Adrenal gland (tissue), 12 donors: Measurements from ENCODE around the gene TMEM81. TPM values are rescaled to one million over a fixed set of nuclear protein-coding genes. Genes with fewer than 3 reads are reported as not detected.

ENCODE experiments used
- DNase-seq, 7 donors: peaks; one replicate each; pipeline ENCODE4 v3.0.0-alpha.2; 2019 to 2020
- H3K27ac ChIP-seq, 5 donors: fragments of 200-600 bp; sonication (generic) in 4 of 5; 1 replicate in 3 of 5; 2 replicates in 2 of 5; pipeline versions ENCODE4 v1.5.1 to v1.8.0; 2016 to 2020; ENCODE audit warnings: mild to moderate bottlenecking in 1 of 5
- H3K27me3 ChIP-seq: fragments of 200-600 bp; 2 replicates; pipeline ENCODE4 v1.8.0; 2021
- H3K36me3 ChIP-seq, 2 donors: fragments of 200-600 bp; replicated peaks in 1 of 2; 1 replicate in 1 of 2; 2 replicates in 1 of 2; pipeline versions ENCODE4 v1.5.1 to v1.8.0; 2018 to 2022
- H3K4me1 ChIP-seq, 2 donors: fragments of 200-600 bp; replicated peaks in 1 of 2; 1 replicate in 1 of 2; 2 replicates in 1 of 2; pipeline versions ENCODE4 v1.5.1 to v1.8.0; 2018 to 2021
- H3K4me3 ChIP-seq, 4 donors: fragments of 200-600 bp; sonication (generic) in 3 of 4; one replicate each; pipeline ENCODE4 v1.5.1; 2016 to 2018
- H3K9me3 ChIP-seq, 3 donors: fragments of 200-600 bp; sonication (generic) in 1 of 3; replicated peaks in 1 of 3; 1 replicate in 2 of 3; 2 replicates in 1 of 3; pipeline versions ENCODE4 v1.5.1 to v1.8.0; 2016 to 2021
- POLR2A ChIP-seq, 2 donors: fragments of 450-650 bp; IDR thresholded peaks; one replicate each; pipeline ENCODE4 v1.6.1; 2017; ENCODE audit warnings: antibody characterized with exemption in 2 of 2, mild to moderate bottlenecking in 2 of 2, moderate library complexity in 1 of 2
- WGBS, 4 donors: extraction: QIAGEN DNeasy Blood & Tissue Kit in 2 of 4; methylation state at CpG; one replicate each; pipeline versions ENCODE4 v1.1.5 to v1.1.7; 2013 to 2017; 5-methylcytosine and 5-hydroxymethylcytosine counted together
- intact Hi-C, 2 donors: fragments of 100-400 bp; cut with DNase I; formaldehyde crosslinking; loops; one replicate each; pipeline versions ENCODE4 v1.14.1 to v1.15.0; 2022 to 2023
- polyA plus RNA-seq, 3 donors: library from polyadenylated mRNA; stranded (reverse); fragments of 200-250 nt in 2 of 3; fragments of 350-450 nt in 1 of 3; fragmentation: Illumina TruSeq in 1 of 3; extraction: RNeasy Lipid Tissue Mini Kit (QIAGEN cat#74804) in 1 of 3; gene quantifications; one replicate each; pipeline ENCODE4 v1.2.3, GENCODE V29; 2013 to 2014
- total RNA-seq, 9 donors: library from RNA; depleted of rRNA in 4 of 9; stranded (reverse); fragments of >200 nt in 4 of 9; fragments of 120-200 nt in 1 of 9; fragmentation: NEBNext Ultra II Directional in 1 of 9; extraction: Animal tissue kit (Norgen Biotek cat#: 25700) in 1 of 9; gene quantifications; one replicate each; pipeline versions ENCODE4 v1.1.0 to v1.2.4, GENCODE V29; 2013 to 2023
- TF ChIP-seq, protein P1 (sequence below), 6 experiments: fragments of 450-650 bp in 4 of 6; fragments of 200-600 bp in 2 of 6; sonication (generic) in 1 of 6; IDR thresholded peaks; 1 replicate in 5 of 6; 2 replicates in 1 of 6; pipeline versions ENCODE4 v1.5.1 to v1.8.0; 2016 to 2021; ENCODE audit warnings: antibody characterized with exemption in 6 of 6, mild to moderate bottlenecking in 2 of 6, moderate library complexity in 1 of 6
- donor health status: healthy with polysubstance abuse.
- donor health status: Bipolar disorder and iron deficiency.
- donor health status: DM: yes; HTN: yes; CAD: no.
- donor health status: DM: no; HTN: no; CAD: no.
- donor health status: DM: no; HTN: no; CAD: no.
- donor health status: DM: yes; HTN: yes; CAD: no.

The TMEM81 gene
- total and polyA plus RNA-seq, 12 donors, result 1.9 to 5.0 (median 3.5) TPM

- Histone ChIP-seq H3K4me3 (no peak overlapping the region), H3K36me3 (no peaks in the 10 kb centered on the region), H3K4me1 (no peaks in the 10 kb centered on the region), H3K9me3 (no peaks in the 10 kb centered on the region), H3K27me3 (no peaks in the 10 kb centered on the region), H3K27ac (no peak overlapping the region)
- no peak for DNase-seq
- WGBS, 4 donors, result 88 to 93% (median 91%) methylated on average over 8 to 19 of the region's 19 CpGs
- TF ChIP-seq POLR2A (IDR thresholded peaks at IDR 0.05), result no peak
- TF ChIP-seq, protein P1, sequence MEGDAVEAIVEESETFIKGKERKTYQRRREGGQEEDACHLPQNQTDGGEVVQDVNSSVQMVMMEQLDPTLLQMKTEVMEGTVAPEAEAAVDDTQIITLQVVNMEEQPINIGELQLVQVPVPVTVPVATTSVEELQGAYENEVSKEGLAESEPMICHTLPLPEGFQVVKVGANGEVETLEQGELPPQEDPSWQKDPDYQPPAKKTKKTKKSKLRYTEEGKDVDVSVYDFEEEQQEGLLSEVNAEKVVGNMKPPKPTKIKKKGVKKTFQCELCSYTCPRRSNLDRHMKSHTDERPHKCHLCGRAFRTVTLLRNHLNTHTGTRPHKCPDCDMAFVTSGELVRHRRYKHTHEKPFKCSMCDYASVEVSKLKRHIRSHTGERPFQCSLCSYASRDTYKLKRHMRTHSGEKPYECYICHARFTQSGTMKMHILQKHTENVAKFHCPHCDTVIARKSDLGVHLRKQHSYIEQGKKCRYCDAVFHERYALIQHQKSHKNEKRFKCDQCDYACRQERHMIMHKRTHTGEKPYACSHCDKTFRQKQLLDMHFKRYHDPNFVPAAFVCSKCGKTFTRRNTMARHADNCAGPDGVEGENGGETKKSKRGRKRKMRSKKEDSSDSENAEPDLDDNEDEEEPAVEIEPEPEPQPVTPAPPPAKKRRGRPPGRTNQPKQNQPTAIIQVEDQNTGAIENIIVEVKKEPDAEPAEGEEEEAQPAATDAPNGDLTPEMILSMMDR (IDR thresholded peaks at IDR 0.05), result no peak
- intact Hi-C loops, result no loop called here
Observed at GRCh38 chr1:205057808-205058575, 26.3 kb downstream of the TMEM81 start.

DNA sequence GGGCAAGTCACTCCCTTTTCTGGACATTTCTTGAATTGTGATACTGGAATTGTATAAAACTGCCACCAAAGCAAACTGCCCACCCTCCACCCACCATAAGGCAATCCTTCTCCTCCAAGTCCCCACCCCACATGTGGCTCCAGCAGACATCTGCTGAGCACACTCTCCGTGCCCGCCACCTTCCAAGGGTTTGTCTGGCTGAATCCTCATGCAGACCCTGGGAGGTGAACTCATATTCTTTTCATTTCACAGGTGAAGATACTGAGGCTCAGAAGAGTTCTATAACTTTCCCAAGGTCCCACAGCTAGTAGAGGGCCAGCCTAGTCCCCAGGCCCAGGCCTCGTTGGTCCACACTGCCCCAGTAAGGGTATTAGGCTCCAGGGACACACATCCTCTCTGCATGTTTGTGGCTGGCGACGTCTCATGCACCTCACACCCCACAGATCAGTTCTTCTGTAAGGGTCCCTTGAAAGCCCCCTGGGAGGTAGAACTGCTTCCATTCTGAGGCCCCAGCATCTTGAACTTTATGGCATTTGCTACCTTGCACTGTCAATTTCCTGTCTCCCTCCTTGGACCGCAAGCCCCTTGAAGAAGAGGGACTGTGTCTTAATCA lies 27.2 kb downstream of the TMEM81 start:
- no peak for TF ChIP-seq POLR2A (IDR thresholded peaks at IDR 0.05)
- TF ChIP-seq, protein P1 (IDR thresholded peaks at IDR 0.05), result no peak
- no peak for DNase-seq
- WGBS, 4 donors, result 91 to 94% (median 93%) methylated on average over 5 to 6 of the region's 6 CpGs
- H3K4me3 ChIP-seq, result no peak overlapping the region
- intact Hi-C loops, result no loop called here
- no peaks in the 10 kb centered on the region for H3K27me3 ChIP-seq
- no peaks in the 10 kb centered on the region for H3K4me1 ChIP-seq
- no peak overlapping the region for H3K27ac ChIP-seq
- no peaks in the 10 kb centered on the region for H3K36me3 ChIP-seq
- H3K9me3 ChIP-seq, result no peaks in the 10 kb centered on the region

DNA sequence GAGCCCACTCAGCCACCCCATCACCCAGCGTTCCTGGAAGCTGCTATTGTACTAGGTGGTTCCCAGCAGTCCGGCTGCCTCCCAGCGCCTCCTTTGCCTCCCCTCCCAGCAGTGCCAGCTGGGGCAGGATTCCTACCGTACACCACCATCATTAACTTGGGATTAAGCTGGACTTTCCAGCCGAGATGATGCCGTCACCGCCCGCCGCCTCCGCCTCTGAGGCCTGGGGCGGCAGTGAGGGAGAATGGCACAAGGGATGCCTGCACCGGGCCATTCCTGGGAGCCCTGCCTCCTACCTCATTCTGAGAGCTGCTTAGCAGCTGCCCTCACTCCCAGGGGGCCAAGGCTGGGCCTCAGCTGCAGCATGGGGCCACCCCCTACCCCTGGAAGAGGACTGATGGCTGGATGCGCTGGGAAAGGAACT lies 28.1 kb downstream of the TMEM81 start:
- TF ChIP-seq, protein P1 (IDR thresholded peaks at IDR 0.05), result no peak
- TF ChIP-seq POLR2A (IDR thresholded peaks at IDR 0.05), result no peak
- 81 to 89% (median 85%) methylated on average over 13 of the region's 13 CpGs for WGBS, 4 donors
- no peak overlapping the region for H3K27ac ChIP-seq
- H3K27me3 ChIP-seq, result no peaks in the 10 kb centered on the region
- no peak for DNase-seq
- intact Hi-C loops, result no loop called here
- H3K36me3 ChIP-seq, result no peaks in the 10 kb centered on the region
- H3K9me3 ChIP-seq, result no peaks in the 10 kb centered on the region
- no peak overlapping the region for H3K4me3 ChIP-seq
- H3K4me1 ChIP-seq, result no peaks in the 10 kb centered on the region

- Histone ChIP-seq H3K4me1 (no peaks in the 10 kb centered on the region), H3K27me3 (no peaks in the 10 kb centered on the region), H3K36me3 (no peaks in the 10 kb centered on the region), H3K4me3 (no peak overlapping the region), H3K9me3 (no peaks in the 10 kb centered on the region), H3K27ac (no peak overlapping the region)
- TF ChIP-seq, protein P1 (IDR thresholded peaks at IDR 0.05), result no peak
- no peak for TF ChIP-seq POLR2A (IDR thresholded peaks at IDR 0.05)
- intact Hi-C loops, result no loop called here
- no peak for DNase-seq
- 52 to 70% (median 61%) methylated on average over 5 to 7 of the region's 7 CpGs for WGBS, 4 donors
Observed at GRCh38 chr1:205054013-205054412, 30.2 kb downstream of the TMEM81 start.
